DND-41 (cell line): Measurements from ENCODE around the gene ARHGAP15.

Source experiments
- EZH2 ChIP-seq: IDR thresholded peaks from 3 replicates; pipeline ENCODE4 v1.6.1; 2012; ENCODE audit warnings: borderline replicate concordance, low read depth, mild to moderate bottlenecking, moderate library complexity, low read length, inconsistent platforms; ENCODE audit not compliant: severe bottlenecking
- TF ChIP-seq, protein P1 (sequence below): IDR thresholded peaks from 2 replicates; pipeline ENCODE4 v1.5.1; 2012; ENCODE audit warnings: borderline replicate concordance, low read length, moderate library complexity, mild to moderate bottlenecking; ENCODE audit not compliant: poor library complexity, severe bottlenecking; ENCODE audit errors: extremely low read depth

DNA sequence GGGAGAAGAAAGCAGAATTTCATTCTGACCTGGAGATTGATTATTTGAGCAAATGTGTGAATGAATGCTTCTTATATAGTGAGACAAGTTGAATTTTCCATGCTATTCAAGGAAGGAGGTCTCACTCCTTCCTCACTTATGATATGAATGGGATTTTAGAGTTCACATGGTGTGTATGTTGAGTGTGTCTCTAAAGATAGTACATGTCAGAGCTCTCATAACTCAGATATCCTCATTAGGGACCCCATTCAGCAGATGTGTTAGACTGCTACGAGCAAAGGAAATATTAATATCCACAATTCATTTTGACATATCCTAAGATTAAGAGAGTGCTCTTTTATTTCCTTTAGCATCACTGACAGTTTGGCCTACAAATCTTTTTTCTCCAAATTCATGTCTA lies 368.5 kb downstream of the ARHGAP15 start:
- TF ChIP-seq, protein P1, sequence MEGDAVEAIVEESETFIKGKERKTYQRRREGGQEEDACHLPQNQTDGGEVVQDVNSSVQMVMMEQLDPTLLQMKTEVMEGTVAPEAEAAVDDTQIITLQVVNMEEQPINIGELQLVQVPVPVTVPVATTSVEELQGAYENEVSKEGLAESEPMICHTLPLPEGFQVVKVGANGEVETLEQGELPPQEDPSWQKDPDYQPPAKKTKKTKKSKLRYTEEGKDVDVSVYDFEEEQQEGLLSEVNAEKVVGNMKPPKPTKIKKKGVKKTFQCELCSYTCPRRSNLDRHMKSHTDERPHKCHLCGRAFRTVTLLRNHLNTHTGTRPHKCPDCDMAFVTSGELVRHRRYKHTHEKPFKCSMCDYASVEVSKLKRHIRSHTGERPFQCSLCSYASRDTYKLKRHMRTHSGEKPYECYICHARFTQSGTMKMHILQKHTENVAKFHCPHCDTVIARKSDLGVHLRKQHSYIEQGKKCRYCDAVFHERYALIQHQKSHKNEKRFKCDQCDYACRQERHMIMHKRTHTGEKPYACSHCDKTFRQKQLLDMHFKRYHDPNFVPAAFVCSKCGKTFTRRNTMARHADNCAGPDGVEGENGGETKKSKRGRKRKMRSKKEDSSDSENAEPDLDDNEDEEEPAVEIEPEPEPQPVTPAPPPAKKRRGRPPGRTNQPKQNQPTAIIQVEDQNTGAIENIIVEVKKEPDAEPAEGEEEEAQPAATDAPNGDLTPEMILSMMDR: no peak
- TF ChIP-seq EZH2: no peak
